GM20000 (cell line): ENCODE results near the gene SH3PXD2A.

Source experiments
- DNase-seq: peaks from one replicate; pipeline ENCODE4 v3.0.0; 2012; ENCODE audit warnings: low spot score
- TF ChIP-seq, protein P1 (sequence below): IDR thresholded peaks from 2 replicates; pipeline ENCODE4 v1.5.1; 2012; ENCODE audit warnings: mild to moderate bottlenecking, control low read depth; ENCODE audit errors: extremely low read depth, missing control alignments

SH3PXD2A gene

GRCh38 chr10:103802081-103802480, 53.3 kb downstream of the SH3PXD2A start:
- TF ChIP-seq, protein P1, sequence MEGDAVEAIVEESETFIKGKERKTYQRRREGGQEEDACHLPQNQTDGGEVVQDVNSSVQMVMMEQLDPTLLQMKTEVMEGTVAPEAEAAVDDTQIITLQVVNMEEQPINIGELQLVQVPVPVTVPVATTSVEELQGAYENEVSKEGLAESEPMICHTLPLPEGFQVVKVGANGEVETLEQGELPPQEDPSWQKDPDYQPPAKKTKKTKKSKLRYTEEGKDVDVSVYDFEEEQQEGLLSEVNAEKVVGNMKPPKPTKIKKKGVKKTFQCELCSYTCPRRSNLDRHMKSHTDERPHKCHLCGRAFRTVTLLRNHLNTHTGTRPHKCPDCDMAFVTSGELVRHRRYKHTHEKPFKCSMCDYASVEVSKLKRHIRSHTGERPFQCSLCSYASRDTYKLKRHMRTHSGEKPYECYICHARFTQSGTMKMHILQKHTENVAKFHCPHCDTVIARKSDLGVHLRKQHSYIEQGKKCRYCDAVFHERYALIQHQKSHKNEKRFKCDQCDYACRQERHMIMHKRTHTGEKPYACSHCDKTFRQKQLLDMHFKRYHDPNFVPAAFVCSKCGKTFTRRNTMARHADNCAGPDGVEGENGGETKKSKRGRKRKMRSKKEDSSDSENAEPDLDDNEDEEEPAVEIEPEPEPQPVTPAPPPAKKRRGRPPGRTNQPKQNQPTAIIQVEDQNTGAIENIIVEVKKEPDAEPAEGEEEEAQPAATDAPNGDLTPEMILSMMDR, result no peak
- no peak for DNase-seq

GRCh38 chr10:103800789-103801540, 54.4 kb downstream of the SH3PXD2A start:
- DNase-seq, result peak; percentile 49
- TF ChIP-seq, protein P1, result no peak

- TF ChIP-seq, protein P1, result no peak
- DNase-seq, result no peak
Observed at GRCh38 chr10:103800089-103800488, 55.3 kb downstream of the SH3PXD2A start.

DNA sequence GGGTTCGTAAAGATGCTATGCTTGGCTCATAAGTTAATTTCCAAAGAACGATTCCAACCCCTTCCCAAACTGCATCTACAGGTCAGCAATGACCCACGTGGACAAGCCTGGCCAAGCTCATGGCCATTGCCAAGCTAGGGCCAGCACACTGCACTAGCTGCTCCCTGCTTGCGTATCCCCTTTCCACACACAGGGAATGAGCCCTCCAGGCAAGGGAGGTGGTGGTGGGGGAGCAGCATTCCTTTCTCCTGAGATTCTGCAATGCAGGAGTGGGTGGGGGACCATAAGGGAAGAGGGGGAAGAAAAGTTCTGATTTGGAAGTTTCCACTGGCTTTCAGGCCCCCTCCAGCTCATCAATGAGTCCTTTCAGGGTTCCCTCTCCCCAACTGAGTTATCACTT, 56.0 kb downstream of the SH3PXD2A start:
- no peak for DNase-seq
- TF ChIP-seq, protein P1, result no peak

DNA sequence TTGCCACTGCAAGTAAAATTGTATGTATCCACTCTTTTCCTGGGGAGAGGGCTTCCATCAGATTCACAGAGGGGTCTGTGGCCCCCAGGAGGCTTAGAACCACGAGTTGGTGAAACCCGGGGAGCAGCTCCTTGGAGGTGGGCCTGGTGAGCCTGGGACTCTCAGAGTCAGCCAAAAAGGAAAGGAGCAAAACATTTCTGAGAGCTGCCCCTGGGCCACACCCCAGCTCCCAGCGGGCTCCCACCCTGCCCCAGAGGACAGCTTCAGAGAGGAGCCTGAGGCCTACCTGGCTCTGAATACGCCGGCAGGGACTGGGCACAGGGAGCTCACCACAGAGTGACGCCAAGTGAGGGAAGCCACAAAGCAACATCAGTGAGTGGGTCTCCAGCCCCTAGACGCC, 56.9 kb downstream of the SH3PXD2A start:
- no peak for DNase-seq
- TF ChIP-seq, protein P1, result no peak

DNA sequence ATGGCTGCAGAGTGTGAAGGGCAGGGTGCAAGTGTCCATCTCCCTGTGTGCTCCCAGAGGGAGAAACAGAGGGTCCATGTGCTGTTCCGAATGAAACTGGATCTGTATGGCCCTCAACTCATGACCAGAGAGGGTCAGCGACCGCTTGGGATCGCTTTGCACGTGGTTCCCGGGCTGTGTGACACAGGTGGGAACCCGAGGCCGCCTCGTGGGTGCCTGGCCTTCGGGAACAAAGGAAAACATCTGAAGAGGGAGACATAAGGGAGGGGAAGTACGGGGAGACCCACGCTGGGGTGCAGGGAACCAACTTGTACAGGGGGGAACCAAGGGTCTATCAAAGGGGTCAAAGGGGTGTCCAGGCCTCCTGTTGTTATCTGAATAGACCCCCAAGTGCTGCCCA, 57.5 kb downstream of the SH3PXD2A start:
- no peak for DNase-seq
- TF ChIP-seq, protein P1, result no peak

GRCh38 chr10:103795634-103796270, 59.6 kb downstream of the SH3PXD2A start:
- TF ChIP-seq, protein P1, result no peak
- no peak for DNase-seq
